ENCODE results near the gene RTBDN.

DNA sequence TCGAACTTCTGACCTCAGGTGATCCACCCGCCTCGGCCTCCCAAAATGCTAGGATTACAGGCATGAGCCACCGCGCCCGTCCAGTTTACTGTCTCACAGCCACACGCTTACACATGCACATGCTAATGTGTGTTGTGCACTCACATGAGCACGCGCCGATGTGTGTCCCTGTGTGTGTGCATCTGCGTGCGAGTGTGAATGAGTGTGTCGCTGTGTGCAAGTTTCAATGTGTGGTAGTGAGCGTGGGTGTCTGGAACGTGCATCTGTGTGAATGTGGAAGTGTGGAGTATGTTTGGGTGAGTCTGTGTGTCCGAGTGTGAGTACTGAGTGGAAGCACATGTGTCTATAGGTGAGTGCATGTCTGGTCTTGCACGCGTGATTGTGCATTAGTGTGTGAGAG is 8.1 kb upstream of the RTBDN start:
- TF ChIP-seq, protein P1, sequence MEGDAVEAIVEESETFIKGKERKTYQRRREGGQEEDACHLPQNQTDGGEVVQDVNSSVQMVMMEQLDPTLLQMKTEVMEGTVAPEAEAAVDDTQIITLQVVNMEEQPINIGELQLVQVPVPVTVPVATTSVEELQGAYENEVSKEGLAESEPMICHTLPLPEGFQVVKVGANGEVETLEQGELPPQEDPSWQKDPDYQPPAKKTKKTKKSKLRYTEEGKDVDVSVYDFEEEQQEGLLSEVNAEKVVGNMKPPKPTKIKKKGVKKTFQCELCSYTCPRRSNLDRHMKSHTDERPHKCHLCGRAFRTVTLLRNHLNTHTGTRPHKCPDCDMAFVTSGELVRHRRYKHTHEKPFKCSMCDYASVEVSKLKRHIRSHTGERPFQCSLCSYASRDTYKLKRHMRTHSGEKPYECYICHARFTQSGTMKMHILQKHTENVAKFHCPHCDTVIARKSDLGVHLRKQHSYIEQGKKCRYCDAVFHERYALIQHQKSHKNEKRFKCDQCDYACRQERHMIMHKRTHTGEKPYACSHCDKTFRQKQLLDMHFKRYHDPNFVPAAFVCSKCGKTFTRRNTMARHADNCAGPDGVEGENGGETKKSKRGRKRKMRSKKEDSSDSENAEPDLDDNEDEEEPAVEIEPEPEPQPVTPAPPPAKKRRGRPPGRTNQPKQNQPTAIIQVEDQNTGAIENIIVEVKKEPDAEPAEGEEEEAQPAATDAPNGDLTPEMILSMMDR (IDR thresholded peaks at IDR 0.05) = no peak
- TF ChIP-seq POLR2A (IDR thresholded peaks at IDR 0.05) = no peak
